ENCODE data around the gene ASB3.
"Not testable (repeated sequence)": the region's sequence is repeated elsewhere in the genome, so short reads cannot be mapped to it uniquely, and the experiment has no call there.

Gene ASB3

GRCh38 chr2:53729143-53729762, 57.5 kb downstream of the ASB3 start:
- no peak for DNase-seq

GRCh38 chr2:53727921-53728320, 58.8 kb downstream of the ASB3 start:
- no peak for DNase-seq

GRCh38 chr2:53725662-53726061, 61.1 kb downstream of the ASB3 start:
- no peak for DNase-seq

GRCh38 chr2:53724536-53724935, 62.2 kb downstream of the ASB3 start:
- DNase-seq, result no peak

- not testable (repeated sequence) for DNase-seq
Measured at GRCh38 chr2:53720944-53721343, 65.8 kb downstream of the ASB3 start.

- no peak for DNase-seq
Measured at GRCh38 chr2:53715568-53715967, 71.2 kb downstream of the ASB3 start.

- DNase-seq, result no peak
Measured at GRCh38 chr2:53711271-53711780, 75.4 kb downstream of the ASB3 start.

- no peak for DNase-seq
Measured at GRCh38 chr2:53708988-53709387, 77.8 kb downstream of the ASB3 start.

- no peak for DNase-seq
Measured at GRCh38 chr2:53701221-53701620, 85.5 kb downstream of the ASB3 start.

GRCh38 chr2:53697686-53698085, 89.1 kb downstream of the ASB3 start:
- no peak for DNase-seq

GRCh38 chr2:53697092-53697491, 89.7 kb downstream of the ASB3 start:
- no peak for DNase-seq

- no peak for DNase-seq
Measured at GRCh38 chr2:53695575-53695974, 91.2 kb downstream of the ASB3 start.

- no peak for DNase-seq
Measured at GRCh38 chr2:53694096-53694771, 92.5 kb downstream of the ASB3 start.

GRCh38 chr2:53690876-53691275, 95.9 kb downstream of the ASB3 start:
- no peak for DNase-seq

- DNase-seq, result peak; percentile 21
Measured at GRCh38 chr2:53672881-53673522, 113.8 kb downstream of the ASB3 start.

- no peak for DNase-seq
Measured at GRCh38 chr2:53670331-53670730, 116.4 kb downstream of the ASB3 start.

- DNase-seq, result no peak
Measured at GRCh38 chr2:53668624-53669026, 118.1 kb downstream of the ASB3 start.

- DNase-seq, result not testable (repeated sequence)
Measured at GRCh38 chr2:53667130-53667529, 119.6 kb downstream of the ASB3 start.

GRCh38 chr2:53660886-53661285, 125.9 kb downstream of the ASB3 start:
- no peak for DNase-seq

- DNase-seq, result not testable (repeated sequence)
Measured at GRCh38 chr2:53658474-53658873, 128.3 kb downstream of the ASB3 start.

- no peak for DNase-seq
Measured at GRCh38 chr2:53655256-53655655, 131.5 kb downstream of the ASB3 start.

GRCh38 chr2:53654396-53654795, 132.4 kb downstream of the ASB3 start:
- no peak for DNase-seq

GRCh38 chr2:53652131-53652530, 134.6 kb downstream of the ASB3 start:
- DNase-seq, result no peak

GRCh38 chr2:53646788-53647187, 140.0 kb downstream of the ASB3 start:
- DNase-seq, result no peak
